ENCODE results near the gene PLCD3.

The PLCD3 gene

GRCh38 chr17:45063198-45063597 is 69.1 kb downstream of the PLCD3 start:
- peak; percentile 20 for DNase-seq

- DNase-seq: no peak
Measured at GRCh38 chr17:45061606-45062205, 70.6 kb downstream of the PLCD3 start.

GRCh38 chr17:45060797-45061605 is 71.3 kb downstream of the PLCD3 start, which contains the start of gene NMT1:
TSS of gene NMT1 (plus strand) at chr17:45061317. CDS start at chr17:45061330, 13 bp downstream.
- DNase-seq: peak; percentile 100

GRCh38 chr17:45060382-45060796 is 71.9 kb downstream of the PLCD3 start:
- DNase-seq: no peak

Data from hematopoietic multipotent progenitor cell treated with erythropoietin and hydrocortisone succinate and interleukin-3 and kit ligand, for 4 days (in vitro differentiated cells).